Endothelial cell of umbilical vein (primary cell): ENCODE measurements around the gene ANO1. TPM values are rescaled to one million over a fixed set of nuclear protein-coding genes. Genes with fewer than 3 reads are reported as not detected.

ENCODE experiments used
- BruUV-seq: library from RNA; stranded (reverse); fragments of 400-500 nt; replicated peaks from 2 replicates; lab custom pipeline; 2021; lab: Mats Ljungman, UMichigan
- CTCF ChIA-PET: fragments of 300-600, 350-600 bp; sonication (Branson Sonifier 250); formaldehyde crosslinking; loops from one replicate; lab custom pipeline; 2021; ENCODE audit warnings: antibody characterized with exemption, inconsistent platforms; lab: Charles Lee
- POLR2A ChIA-PET: fragments of 300-600, 350-600 bp; sonication (Branson Sonifier 250); formaldehyde crosslinking; loops from one replicate; lab custom pipeline; 2021; ENCODE audit warnings: antibody characterized with exemption, inconsistent platforms; lab: Charles Lee
- DNase-seq: peaks from one replicate; pipeline ENCODE4 v3.0.0-alpha.2; 2011; ENCODE audit warnings: low read depth, low spot score
- FAIRE-seq: peaks from 2 replicates; lab custom pipeline; 2011; peaks lifted over from hg19 to GRCh38; lab: Jason Lieb, UNC
- H2AFZ ChIP-seq: 2 replicates; pipeline ENCODE4 v1.6.0; 2012; ENCODE audit warnings: low read depth, low read length, control low read depth, inconsistent platforms
- H3K27ac ChIP-seq: 2 replicates; pipeline ENCODE4 v1.5.1; 2011; ENCODE audit warnings: low read depth, mild to moderate bottlenecking, control low read depth, low read length, moderate library complexity; ENCODE audit not compliant: insufficient read depth
- H3K27me3 ChIP-seq, 2 experiments: 2 replicates each; pipeline versions ENCODE4 v1.6.0 to v1.6.1; 2011; ENCODE audit warnings: low read length in 2 of 2, mixed read lengths in 1 of 2; ENCODE audit not compliant: control insufficient read depth in 2 of 2, insufficient read depth in 2 of 2
- H3K36me3 ChIP-seq, 2 experiments: 2 replicates in 1 of 2; 3 replicates in 1 of 2; pipeline ENCODE4 v1.5.1; 2011; ENCODE audit warnings: low read length in 2 of 2, mild to moderate bottlenecking in 1 of 2, moderate library complexity in 1 of 2; ENCODE audit not compliant: control insufficient read depth in 2 of 2, insufficient read depth in 2 of 2; ENCODE audit errors: extremely low read depth in 1 of 2
- H3K4me1 ChIP-seq: 3 replicates; pipeline ENCODE4 v1.5.1; 2011; ENCODE audit warnings: mild to moderate bottlenecking, low read length; ENCODE audit not compliant: control insufficient read depth, insufficient read depth; ENCODE audit errors: extremely low read depth
- H3K4me2 ChIP-seq: 2 replicates; pipeline ENCODE4 v1.6.1; 2011; ENCODE audit warnings: low read length, control low read depth, mixed read lengths; ENCODE audit not compliant: insufficient read depth
- H3K4me3 ChIP-seq, 3 experiments: fragments of 200-600 bp in 1 of 3; sonication (generic), shearing (Covaris generic) in 1 of 3; replicated peaks in 1 of 3; 2 replicates each; pipeline ENCODE4 v1.5.1; 2011 to 2016; ENCODE audit warnings: control low read depth in 3 of 3, low read length in 3 of 3, mild to moderate bottlenecking in 2 of 3, inconsistent platforms in 1 of 3, low read depth in 1 of 3, moderate library complexity in 1 of 3; ENCODE audit not compliant: insufficient read depth in 1 of 3
- H3K79me2 ChIP-seq: 2 replicates; pipeline ENCODE4 v1.6.0; 2012; ENCODE audit warnings: low read length, inconsistent platforms; ENCODE audit not compliant: control insufficient read depth, insufficient read depth
- H3K9ac ChIP-seq: replicated peaks from 2 replicates; pipeline ENCODE3; 2011; ENCODE audit warnings: low read length, control low read depth; ENCODE audit not compliant: insufficient read depth; ENCODE audit errors: extremely low read depth
- H3K9me1 ChIP-seq: replicated peaks from 3 replicates; pipeline ENCODE4 v1.6.0; 2011; ENCODE audit warnings: mild to moderate bottlenecking, low read length; ENCODE audit not compliant: control insufficient read depth, insufficient read depth; ENCODE audit errors: extremely low read depth
- H3K9me3 ChIP-seq: replicated peaks from 2 replicates; pipeline ENCODE4 v1.5.1; 2012; ENCODE audit warnings: low read length, inconsistent platforms; ENCODE audit not compliant: control insufficient read depth, insufficient read depth
- H4K20me1 ChIP-seq: replicated peaks from 2 replicates; pipeline ENCODE3; 2011; ENCODE audit warnings: mild to moderate bottlenecking, low read length; ENCODE audit not compliant: control insufficient read depth, insufficient read depth; ENCODE audit errors: extremely low read depth
- EZH2 ChIP-seq: IDR thresholded peaks from 2 replicates; pipeline ENCODE4 v1.6.1; 2012; ENCODE audit warnings: borderline replicate concordance, low read depth, mild to moderate bottlenecking, moderate library complexity, low read length, inconsistent platforms; ENCODE audit not compliant: severe bottlenecking
- FOS ChIP-seq: IDR thresholded peaks from 2 replicates; pipeline ENCODE4 v1.6.1; 2011; ENCODE audit warnings: mild to moderate bottlenecking, low read length, moderate library complexity, borderline replicate concordance; ENCODE audit not compliant: insufficient read depth
- GATA2 ChIP-seq: IDR thresholded peaks from 2 replicates; pipeline ENCODE4 v1.7.0; 2011; ENCODE audit warnings: low read depth, mild to moderate bottlenecking, moderate library complexity, mixed read lengths, low read length; ENCODE audit not compliant: insufficient read length, insufficient read depth
- JUN ChIP-seq: IDR thresholded peaks from 2 replicates; pipeline ENCODE4 v1.6.1; 2011; ENCODE audit warnings: borderline replicate concordance, low read depth; ENCODE audit not compliant: insufficient read length, insufficient read depth
- MYC ChIP-seq: IDR thresholded peaks from one replicate; pipeline ENCODE4 v1.6.1; 2011; ENCODE audit warnings: mild to moderate bottlenecking, low read depth, low read length
- POLR2A ChIP-seq: IDR thresholded peaks from 2 replicates; pipeline ENCODE4 v1.6.1; 2012; ENCODE audit warnings: low read depth, mild to moderate bottlenecking, control low read depth, low read length
- POLR2AphosphoS5 ChIP-seq: IDR thresholded peaks from 2 replicates; pipeline ENCODE4 v1.6.1; 2012; ENCODE audit warnings: low read depth, mild to moderate bottlenecking, control low read depth, low read length, moderate library complexity; ENCODE audit not compliant: insufficient read depth
- dilution Hi-C: fragments of 300-500 bp; cut with MboI; formaldehyde crosslinking; loops from one replicate; pipeline ENCODE4 v1.15.0; 2019; ENCODE audit warnings: low sequenced_read_pairs; ENCODE audit not compliant: extremely low pct_ligation_motif_present
- intact Hi-C: fragments of 100-400 bp; cut with micrococcal nuclease; formaldehyde crosslinking; loops from one replicate; pipeline ENCODE4 v1.10.0; 2022
- polyA plus RNA-seq, 4 experiments: library from polyadenylated mRNA; depleted of rRNA in 3 of 4; stranded (reverse) in 3 of 4; unstranded in 1 of 4; fragments of >200 nt; gene quantifications; 2 replicates each; pipeline versions ENCODE4 v1.2.1 to v1.2.3, GENCODE V29; 2011 to 2012; ENCODE audit warnings: missing spikeins in 1 of 4
- total RNA-seq: library from RNA; stranded (reverse); gene quantifications from 2 replicates; pipeline ENCODE4 v1.2.3, GENCODE V29; 2021
- TF ChIP-seq, protein P1 (sequence below): IDR thresholded peaks from 2 replicates; pipeline ENCODE4 v1.6.1; 2011; ENCODE audit not compliant: insufficient read depth, insufficient read length
- TF ChIP-seq, protein P2 (sequence below), 2 donors: IDR thresholded peaks; 1 replicate in 1 of 2; 2 replicates in 1 of 2; pipeline ENCODE4 v1.5.1; 2011; ENCODE audit warnings: low read length in 2 of 2, mild to moderate bottlenecking in 2 of 2, moderate library complexity in 2 of 2, control low read depth in 1 of 2, inconsistent platforms in 1 of 2, low read depth in 1 of 2; ENCODE audit not compliant: insufficient read depth in 1 of 2; ENCODE audit errors: extremely low read depth in 1 of 2

ANO1 gene
- total and polyA plus RNA-seq, 2 donors (not counting 3 experiments of a cell fraction or from before 2014, with no cell fraction given) = 0.03 to 0.40 TPM

DNA sequence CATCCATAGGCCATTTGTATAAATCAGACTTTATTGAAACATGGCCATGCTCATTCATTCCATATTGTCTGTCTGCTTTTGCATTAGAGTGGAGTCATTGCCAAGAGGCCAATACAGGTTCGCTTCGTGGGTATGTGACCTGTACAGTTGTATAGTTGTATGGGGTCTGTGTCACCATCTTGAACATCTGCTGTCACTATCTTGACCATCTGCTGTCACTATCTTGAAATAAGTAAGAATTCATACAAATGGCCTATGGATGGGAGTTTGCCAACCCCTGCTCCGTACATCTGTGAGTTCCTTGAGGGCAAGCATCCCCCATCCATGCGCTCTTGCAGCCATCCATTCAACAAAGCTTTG, 44.4 kb upstream of the ANO1 start:
- no peaks in the 10 kb centered on the region for H3K79me2 ChIP-seq
- no peaks in the 10 kb centered on the region for H3K27me3 ChIP-seq
- no peaks in the 10 kb centered on the region for H3K9me1 ChIP-seq
- dilution Hi-C loops (no loop called here), intact Hi-C loops (no loop called here)
- ChIA-PET POLR2A (no interaction called here), CTCF (no interaction called here)
- H3K27ac ChIP-seq = no peak overlapping the region
- no peak overlapping the region for H3K4me2 ChIP-seq
- H4K20me1 ChIP-seq = no peaks in the 10 kb centered on the region
- TF ChIP-seq FOS (no peak), POLR2A (no peak), EZH2 (no peak), GATA2 (no peak), JUN (no peak), POLR2AphosphoS5 (no peak), MYC (no peak)
- TF ChIP-seq, protein P1, sequence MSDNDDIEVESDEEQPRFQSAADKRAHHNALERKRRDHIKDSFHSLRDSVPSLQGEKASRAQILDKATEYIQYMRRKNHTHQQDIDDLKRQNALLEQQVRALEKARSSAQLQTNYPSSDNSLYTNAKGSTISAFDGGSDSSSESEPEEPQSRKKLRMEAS = no peak
- TF ChIP-seq, protein P2, sequence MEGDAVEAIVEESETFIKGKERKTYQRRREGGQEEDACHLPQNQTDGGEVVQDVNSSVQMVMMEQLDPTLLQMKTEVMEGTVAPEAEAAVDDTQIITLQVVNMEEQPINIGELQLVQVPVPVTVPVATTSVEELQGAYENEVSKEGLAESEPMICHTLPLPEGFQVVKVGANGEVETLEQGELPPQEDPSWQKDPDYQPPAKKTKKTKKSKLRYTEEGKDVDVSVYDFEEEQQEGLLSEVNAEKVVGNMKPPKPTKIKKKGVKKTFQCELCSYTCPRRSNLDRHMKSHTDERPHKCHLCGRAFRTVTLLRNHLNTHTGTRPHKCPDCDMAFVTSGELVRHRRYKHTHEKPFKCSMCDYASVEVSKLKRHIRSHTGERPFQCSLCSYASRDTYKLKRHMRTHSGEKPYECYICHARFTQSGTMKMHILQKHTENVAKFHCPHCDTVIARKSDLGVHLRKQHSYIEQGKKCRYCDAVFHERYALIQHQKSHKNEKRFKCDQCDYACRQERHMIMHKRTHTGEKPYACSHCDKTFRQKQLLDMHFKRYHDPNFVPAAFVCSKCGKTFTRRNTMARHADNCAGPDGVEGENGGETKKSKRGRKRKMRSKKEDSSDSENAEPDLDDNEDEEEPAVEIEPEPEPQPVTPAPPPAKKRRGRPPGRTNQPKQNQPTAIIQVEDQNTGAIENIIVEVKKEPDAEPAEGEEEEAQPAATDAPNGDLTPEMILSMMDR (IDR thresholded peaks at IDR 0.05; ENCODE audit: extremely low read depth in 1 of 2, insufficient read depth in 1 of 2, low read depth in 1 of 2, low read length in 2 of 2) = no peak
- BruUV-seq = no TSS peak
- no peaks in the 10 kb centered on the region for H3K4me1 ChIP-seq
- H3K9ac ChIP-seq = no peak overlapping the region
- no peaks in the 10 kb centered on the region for H3K36me3 ChIP-seq
- H3K4me3 ChIP-seq = no peak overlapping the region
- no peaks in the 10 kb centered on the region for H3K9me3 ChIP-seq
- FAIRE-seq (no peak), DNase-seq (no peak)
- H2AFZ ChIP-seq = no peak overlapping the region
